ENCODE results near the gene TMEM50A. TPM values are rescaled to one million over a fixed set of nuclear protein-coding genes. Genes with fewer than 3 reads are reported as not detected.
"Not testable (repeated sequence)": the region's sequence is repeated elsewhere in the genome, so short reads cannot be mapped to it uniquely, and the experiment has no call there.

The TMEM50A gene
- total RNA-seq, 1 donor from 2014 or later: 70.5 TPM

- peak; percentile 50 for ATAC-seq
- intact Hi-C loops (cut with DNase I); DNase-seq (ENCODE audit: missing footprints): not testable (repeated sequence)
Measured at GRCh38 chr1:25362634-25363559, 24.8 kb downstream of the TMEM50A start.

GRCh38 chr1:25369241-25369640, 31.1 kb downstream of the TMEM50A start:
- intact Hi-C loops (cut with DNase I): no loop called here
- ATAC-seq (no peak), DNase-seq (ENCODE audit: missing footprints) (no peak)

- intact Hi-C loops (cut with DNase I); ATAC-seq; DNase-seq (ENCODE audit: missing footprints): not testable (repeated sequence)
Measured at GRCh38 chr1:25369691-25370271, 31.6 kb downstream of the TMEM50A start.

- DNase-seq (ENCODE audit: missing footprints); intact Hi-C loops (cut with DNase I); ATAC-seq: not testable (repeated sequence)
Measured at GRCh38 chr1:25371757-25372156, 33.6 kb downstream of the TMEM50A start.

GRCh38 chr1:25378367-25378766, 40.2 kb downstream of the TMEM50A start:
- DNase-seq (ENCODE audit: missing footprints); ATAC-seq; intact Hi-C loops (cut with DNase I): not testable (repeated sequence)

GRCh38 chr1:25382543-25382942, 44.4 kb downstream of the TMEM50A start:
- ATAC-seq; DNase-seq (ENCODE audit: missing footprints); intact Hi-C loops (cut with DNase I): not testable (repeated sequence)

GRCh38 chr1:25383090-25383489, 45.0 kb downstream of the TMEM50A start:
- DNase-seq (ENCODE audit: missing footprints); intact Hi-C loops (cut with DNase I); ATAC-seq: not testable (repeated sequence)

GRCh38 chr1:25383875-25384274, 45.7 kb downstream of the TMEM50A start:
- intact Hi-C loops (cut with DNase I); DNase-seq (ENCODE audit: missing footprints): not testable (repeated sequence)

GRCh38 chr1:25387096-25387495, 49.0 kb downstream of the TMEM50A start:
- ATAC-seq; DNase-seq (ENCODE audit: missing footprints); intact Hi-C loops (cut with DNase I): not testable (repeated sequence)

More at GRCh38 chr1:25383875-25384274, 45.7 kb downstream of the TMEM50A start:
- ATAC-seq: not testable (repeated sequence)

GRCh38 chr1:25388691-25389090, 50.6 kb downstream of the TMEM50A start:
- intact Hi-C loops (cut with DNase I); ATAC-seq; DNase-seq (ENCODE audit: missing footprints): not testable (repeated sequence)

- ATAC-seq; intact Hi-C loops (cut with DNase I); DNase-seq (ENCODE audit: missing footprints): not testable (repeated sequence)
Measured at GRCh38 chr1:25389721-25390120, 51.6 kb downstream of the TMEM50A start.

GRCh38 chr1:25392841-25393240, 54.7 kb downstream of the TMEM50A start:
- ATAC-seq (no peak), DNase-seq (ENCODE audit: missing footprints) (no peak)
- intact Hi-C loops (cut with DNase I): no loop called here

GRCh38 chr1:25397549-25397948, 59.4 kb downstream of the TMEM50A start:
- ATAC-seq: peak; percentile 64
- DNase-seq (ENCODE audit: missing footprints); intact Hi-C loops (cut with DNase I): not testable (repeated sequence)

- intact Hi-C loops (cut with DNase I); ATAC-seq: not testable (repeated sequence)
Measured at GRCh38 chr1:25398079-25398478, 59.9 kb downstream of the TMEM50A start.

GRCh38 chr1:25402947-25403803, 65.0 kb downstream of the TMEM50A start:
- peak; percentile 72 for ATAC-seq
- intact Hi-C loops (cut with DNase I); DNase-seq (ENCODE audit: missing footprints): not testable (repeated sequence)

More at GRCh38 chr1:25398079-25398478, 59.9 kb downstream of the TMEM50A start:
- not testable (repeated sequence) for DNase-seq (ENCODE audit: missing footprints)

GRCh38 chr1:25405731-25406305, 67.7 kb downstream of the TMEM50A start:
- DNase-seq (ENCODE audit: missing footprints); intact Hi-C loops (cut with DNase I); ATAC-seq: not testable (repeated sequence)

- DNase-seq (ENCODE audit: missing footprints); intact Hi-C loops (cut with DNase I); ATAC-seq: not testable (repeated sequence)
Measured at GRCh38 chr1:25409641-25410427, 71.7 kb downstream of the TMEM50A start.

All from Right ventricle myocardium inferior (tissue), 1 donor.